Measurements from ENCODE around the gene GATAD2A. TPM values are rescaled to one million over a fixed set of nuclear protein-coding genes. Genes with fewer than 3 reads are reported as not detected.
"Not testable (repeated sequence)": the region's sequence is repeated elsewhere in the genome, so short reads cannot be mapped to it uniquely, and the experiment has no call there.

Gene GATAD2A
- total RNA-seq, 4 donors from 2014 or later, result 34.9 to 60.5 (median 42.5) TPM

GRCh38 chr19:19388568-19389555 is 16.6 kb upstream of the GATAD2A start:
- 72% methylated on average over 13 of the region's 13 CpGs for WGBS
- no peaks in the 10 kb centered on the region for H3K27me3 ChIP-seq
- peaks cover 42 to 59% (median 47%) of the 10 kb centered on the region in 4 donors for H3K4me1 ChIP-seq
- H3K4me3 ChIP-seq, result no peak overlapping the region
- H3K27ac ChIP-seq (replicated peaks in 1 of 4), result peak overlapping the region in 1 of 4 donors; percentile 33
- DNase-seq (ENCODE audit: extremely low spot score), result no peak
- TF ChIP-seq POLR2A (IDR thresholded peaks at IDR 0.05; ENCODE audit: low read depth) (no peak), CTCF (IDR thresholded peaks at IDR 0.05) (no peak), EP300 (IDR thresholded peaks at IDR 0.05) (no peak), POLR2AphosphoS5 (IDR thresholded peaks at IDR 0.05) (no peak)
- H3K9me3 ChIP-seq, result no peaks in the 10 kb centered on the region
- H3K36me3 ChIP-seq, result no peaks in the 10 kb centered on the region
- intact Hi-C loops (cut with DNase I), result no loop called here

GRCh38 chr19:19389683-19390082 is 15.8 kb upstream of the GATAD2A start:
- 91% methylated on average over 12 of the region's 12 CpGs for WGBS
- H3K4me1 ChIP-seq, result peaks cover 41 to 57% (median 43%) of the 10 kb centered on the region in 4 donors
- H3K4me3 ChIP-seq; DNase-seq (ENCODE audit: extremely low spot score); H3K9me3 ChIP-seq; H3K27me3 ChIP-seq; H3K27ac ChIP-seq (replicated peaks in 1 of 4); H3K36me3 ChIP-seq; intact Hi-C loops (cut with DNase I): not testable (repeated sequence)

- H3K27ac ChIP-seq (replicated peaks in 1 of 4); H3K36me3 ChIP-seq; DNase-seq (ENCODE audit: extremely low spot score); H3K27me3 ChIP-seq; H3K4me3 ChIP-seq; H3K9me3 ChIP-seq; intact Hi-C loops (cut with DNase I): not testable (repeated sequence)
- WGBS, result 91% methylated on average over 7 of the region's 7 CpGs
- peaks cover 16 to 31% (median 17%) of the 10 kb centered on the region in 4 donors for H3K4me1 ChIP-seq
Observed at GRCh38 chr19:19394333-19394732, 11.1 kb upstream of the GATAD2A start.

- TF ChIP-seq CTCF (IDR thresholded peaks at IDR 0.05) (no peak), POLR2AphosphoS5 (IDR thresholded peaks at IDR 0.05) (no peak), POLR2A (IDR thresholded peaks at IDR 0.05; ENCODE audit: low read depth) (no peak), EP300 (IDR thresholded peaks at IDR 0.05) (no peak)
- 30% methylated on average over 9 of the region's 9 CpGs for WGBS
- intact Hi-C loops (cut with DNase I), result no loop called here
- Histone ChIP-seq H3K4me3 (no peak overlapping the region), H3K36me3 (no peaks in the 10 kb centered on the region), H3K27ac (replicated peaks in 1 of 4) (peak overlapping the region in 2 of 4 donors; percentile 8 to 18), H3K9me3 (no peaks in the 10 kb centered on the region), H3K4me1 (peaks cover 25 to 42% (median 38%) of the 10 kb centered on the region in 4 donors), H3K27me3 (no peaks in the 10 kb centered on the region)
- no peak for DNase-seq (ENCODE audit: extremely low spot score)
Observed at GRCh38 chr19:19399733-19400433, 5.6 kb upstream of the GATAD2A start.

GRCh38 chr19:19402656-19403372 is 2.7 kb upstream of the GATAD2A start:
- WGBS, result 92% methylated on average over 11 of the region's 11 CpGs
- TF ChIP-seq EP300 (IDR thresholded peaks at IDR 0.05), result no peak
- no peak for TF ChIP-seq POLR2AphosphoS5 (IDR thresholded peaks at IDR 0.05)
- no peak for TF ChIP-seq POLR2A (IDR thresholded peaks at IDR 0.05; ENCODE audit: low read depth)
- no peak for TF ChIP-seq CTCF (IDR thresholded peaks at IDR 0.05)
- Histone ChIP-seq H3K4me1 (peaks cover 35 to 54% (median 51%) of the 10 kb centered on the region in 4 donors), H3K36me3 (no peaks in the 10 kb centered on the region), H3K4me3 (no peak overlapping the region), H3K9me3 (no peaks in the 10 kb centered on the region), H3K27me3 (no peaks in the 10 kb centered on the region), H3K27ac (replicated peaks in 1 of 4) (peak overlapping the region in 3 of 4 donors; percentile 30 to 40 (median 30))
- DNase-seq (ENCODE audit: extremely low spot score), result no peak
- intact Hi-C loops (cut with DNase I), result no loop called here

Data from esophagus muscularis mucosa (tissue), 4 donors.